Stimulated activated effector memory CD8-positive, alpha-beta T cell treated with anti-CD3 and anti-CD28 coated beads, Interleukin-12 subunit alpha, Interleukin-12 subunit beta, amount 100 ng/mL, for 72 hours (primary cell): ENCODE measurements around the gene MYRF.

Experiments
- ATAC-seq: fragments of 150-1000 bp; cut with Tn5 transposase; 2 replicates; pipeline ENCODE4 v1.10.0; 2021
- DNase-seq, 2 donors: peaks; one replicate each; pipeline ENCODE4 v3.0.0; 2021 to 2022; ENCODE audit warnings: low spot score in 2 of 2
- H3K27ac Mint-ChIP-seq: one replicate; pipeline ENCODE4 v1.8.0; 2022; ENCODE audit warnings: mild to moderate bottlenecking, mixed read lengths
- H3K36me3 Mint-ChIP-seq: one replicate; pipeline ENCODE4 v1.8.0; 2022; ENCODE audit warnings: mild to moderate bottlenecking, mixed read lengths
- H3K4me1 Mint-ChIP-seq: one replicate; pipeline ENCODE4 v1.8.0; 2022; ENCODE audit warnings: mixed read lengths
- H3K4me3 Mint-ChIP-seq: one replicate; pipeline ENCODE4 v1.8.0; 2022; ENCODE audit warnings: mild to moderate bottlenecking, mixed read lengths
- H3K9me3 Mint-ChIP-seq: one replicate; pipeline ENCODE4 v1.8.0; 2022; ENCODE audit warnings: mixed read lengths

MYRF gene

DNA sequence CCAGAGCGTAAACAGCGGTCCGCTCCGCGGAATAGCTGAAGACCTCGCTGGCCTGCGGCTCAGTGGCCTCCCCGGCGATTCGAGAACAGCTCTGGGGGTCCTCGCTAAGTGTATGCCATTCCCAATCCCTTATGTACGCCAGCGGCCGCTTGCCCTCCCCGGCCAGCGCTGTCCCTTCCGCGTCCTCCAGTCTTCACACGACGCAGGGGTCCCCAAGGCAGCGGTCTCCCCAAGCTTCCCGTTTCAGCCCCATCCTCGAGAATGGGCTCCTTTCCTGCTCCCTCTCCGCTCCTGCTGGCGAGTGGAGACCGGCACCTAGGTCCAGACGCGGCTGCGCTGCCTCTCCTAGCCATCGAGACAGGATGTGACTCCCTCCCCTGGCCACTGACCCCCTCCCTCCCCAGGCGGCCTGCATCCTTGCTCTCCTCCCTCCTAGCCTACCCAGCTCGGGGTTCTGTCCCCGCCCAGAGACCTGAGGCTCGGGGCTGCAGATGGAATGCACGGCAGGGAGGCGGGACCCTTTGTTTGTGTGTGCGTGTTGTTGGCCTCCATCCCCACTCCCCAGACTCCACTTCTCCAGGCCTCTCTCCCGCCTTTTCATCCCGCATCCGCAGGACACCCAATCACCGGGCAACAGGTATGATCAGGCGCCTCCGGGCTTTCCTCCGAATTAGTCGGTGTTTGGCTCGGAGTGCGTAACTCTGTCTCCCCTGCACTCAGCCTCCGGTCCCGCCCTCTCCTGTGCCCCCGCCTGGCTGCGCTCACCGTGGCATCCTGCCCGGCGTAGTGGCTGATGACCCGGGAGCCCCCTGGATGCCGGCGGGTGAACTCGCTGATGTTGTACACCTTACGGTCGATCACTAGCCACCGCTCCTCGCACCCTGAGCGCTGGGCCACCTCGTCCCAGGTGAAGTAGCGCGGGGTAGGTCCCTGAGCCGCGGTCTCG is 63.6 kb downstream of the MYRF start:
- H3K36me3 Mint-ChIP-seq: peaks cover 40% of the 10 kb centered on the region
- peaks cover 18% of the 10 kb centered on the region for H3K4me1 Mint-ChIP-seq
- H3K27ac Mint-ChIP-seq: peak overlapping the region; percentile 92
- ATAC-seq (peak; percentile 78), DNase-seq (peak; percentile 45 to 79)
- H3K4me3 Mint-ChIP-seq: peak overlapping the region; percentile 96
- H3K9me3 Mint-ChIP-seq: no peaks in the 10 kb centered on the region

DNA sequence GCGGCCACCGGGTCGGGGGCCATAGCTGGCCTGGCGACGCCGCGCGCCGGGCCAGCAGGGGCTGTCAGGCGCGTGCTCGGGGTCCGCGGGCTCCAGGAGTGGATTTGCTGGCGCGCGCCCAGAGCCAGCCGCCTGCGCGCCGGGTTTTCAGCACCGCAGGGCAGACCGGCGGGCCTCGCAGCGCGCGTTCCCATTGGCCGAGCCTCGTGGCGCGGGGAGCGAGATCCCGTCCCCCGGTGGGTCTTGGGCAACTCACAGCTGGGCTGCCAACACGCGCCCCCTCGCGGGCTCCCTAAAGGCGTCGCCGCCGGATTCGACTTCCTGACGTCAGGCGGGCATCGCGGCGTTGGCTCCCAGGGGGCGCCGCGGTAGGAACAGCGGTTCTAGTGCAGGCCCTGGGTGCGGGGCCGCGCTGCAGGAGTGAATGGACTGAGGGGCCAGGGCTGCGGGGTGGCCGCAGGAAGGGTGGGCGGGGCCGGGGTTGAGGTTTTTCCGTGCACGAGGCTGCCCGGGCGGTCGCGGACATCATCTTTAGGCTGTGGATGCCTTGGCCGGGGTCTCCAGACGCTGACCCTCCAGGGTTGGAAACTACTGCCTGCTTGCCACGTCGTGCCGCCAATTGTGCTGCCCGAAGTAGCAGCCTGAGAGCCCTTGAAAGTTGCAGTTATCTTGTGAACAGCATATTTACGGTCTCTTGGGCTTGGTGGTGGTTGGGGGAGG is 64.5 kb downstream of the MYRF start, which contains the start of gene FADS1:
Gene FADS1 (minus strand): TSS at position 268 of the 720 bp plus-strand sequence. CDS start 74 bp downstream, at position 194.
- DNase-seq (peak; percentile 70 to 89), ATAC-seq (peak; percentile 74)
- Mint-ChIP-seq H3K4me3 (peak within 1 kb of the TSS; percentile 96), H3K36me3 (peaks cover 32% of the 10 kb centered on the region), H3K9me3 (no peaks in the 10 kb centered on the region), H3K4me1 (peaks cover 18% of the 10 kb centered on the region), H3K27ac (peak within 1 kb of the TSS; percentile 92)

GRCh38 chr11:61817471-61818202 is 65.2 kb downstream of the MYRF start:
- Mint-ChIP-seq H3K9me3 (no peaks in the 10 kb centered on the region), H3K4me1 (peaks cover 18% of the 10 kb centered on the region), H3K27ac (no peak overlapping the region), H3K36me3 (peaks cover 25% of the 10 kb centered on the region), H3K4me3 (peak overlapping the region; percentile 96)
- ATAC-seq (no peak), DNase-seq (no peak)

GRCh38 chr11:61820174-61820573 is 67.7 kb downstream of the MYRF start:
- no peak for ATAC-seq
- Mint-ChIP-seq H3K27ac (no peak overlapping the region), H3K36me3 (peaks cover 10% of the 10 kb centered on the region)

DNA sequence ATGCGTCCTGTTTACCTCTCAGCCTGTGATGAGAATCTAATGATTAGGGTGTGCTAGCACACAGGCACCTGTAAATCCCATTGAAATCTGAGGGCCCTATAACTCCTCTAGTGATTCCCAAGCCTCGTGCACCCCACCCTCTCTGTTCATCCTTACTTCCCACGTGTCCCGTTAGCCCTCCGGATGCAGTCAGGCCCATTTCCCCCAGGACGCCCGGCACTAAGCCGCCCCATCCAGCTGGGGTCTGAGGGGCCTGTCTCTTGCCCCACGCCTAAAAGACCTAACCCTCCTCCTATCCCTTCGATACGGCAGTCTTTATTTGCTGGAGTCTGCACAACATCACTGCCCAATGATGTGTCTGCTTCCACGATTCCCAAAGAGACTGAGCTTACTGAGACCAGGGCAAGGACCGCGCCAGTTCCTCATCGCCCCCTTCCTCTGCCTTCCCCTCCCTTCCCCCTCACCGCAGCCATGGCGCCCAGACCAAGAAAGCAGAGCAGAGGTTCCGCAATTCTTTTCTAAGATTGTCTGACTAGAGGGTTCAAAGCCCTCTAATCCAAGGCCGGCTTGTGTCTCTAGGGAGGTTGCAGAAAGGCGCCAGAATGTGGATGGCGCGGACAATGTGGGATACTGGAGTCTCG is 74.6 kb downstream of the MYRF start:
- peaks cover 20% of the 10 kb centered on the region for H3K36me3 Mint-ChIP-seq
- H3K4me3 Mint-ChIP-seq: peak overlapping the region; percentile 86
- H3K9me3 Mint-ChIP-seq: no peaks in the 10 kb centered on the region
- ATAC-seq (no peak), DNase-seq (no peak)
- H3K27ac Mint-ChIP-seq: peak overlapping the region; percentile 88
- peaks cover 37% of the 10 kb centered on the region for H3K4me1 Mint-ChIP-seq

More at GRCh38 chr11:61820174-61820573, 67.7 kb downstream of the MYRF start:
- H3K9me3 Mint-ChIP-seq: no peaks in the 10 kb centered on the region
- no peak for DNase-seq
- peaks cover 11% of the 10 kb centered on the region for H3K4me1 Mint-ChIP-seq
- no peak overlapping the region for H3K4me3 Mint-ChIP-seq

- H3K36me3 Mint-ChIP-seq: peaks cover 20% of the 10 kb centered on the region
Measured at GRCh38 chr11:61827571-61828378, 75.3 kb downstream of the MYRF start, which contains the start of gene FADS2. Gene FADS2 (plus strand): TSS chr11:61828300. CDS start chr11:61828391, 91 bp downstream.

DNA sequence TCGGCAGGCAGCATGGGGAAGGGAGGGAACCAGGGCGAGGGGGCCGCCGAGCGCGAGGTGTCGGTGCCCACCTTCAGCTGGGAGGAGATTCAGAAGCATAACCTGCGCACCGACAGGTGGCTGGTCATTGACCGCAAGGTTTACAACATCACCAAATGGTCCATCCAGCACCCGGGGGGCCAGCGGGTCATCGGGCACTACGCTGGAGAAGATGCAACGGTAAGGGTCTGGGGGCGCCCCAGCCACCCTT is 75.9 kb downstream of the MYRF start:
- ATAC-seq (no peak), DNase-seq (peak in 1 of 2 donors; percentile 10)
- Mint-ChIP-seq H3K27ac (peak overlapping the region; percentile 88), H3K4me1 (peaks cover 49% of the 10 kb centered on the region), H3K4me3 (peak overlapping the region; percentile 86), H3K9me3 (no peaks in the 10 kb centered on the region), H3K36me3 (peaks cover 20% of the 10 kb centered on the region)

More at GRCh38 chr11:61827571-61828378, 75.3 kb downstream of the MYRF start, which contains the start of gene FADS2:
- ATAC-seq: peak; percentile 92
- DNase-seq: peak; percentile 73 to 87
- Mint-ChIP-seq H3K4me3 (peak within 1 kb of the TSS; percentile 86), H3K9me3 (no peaks in the 10 kb centered on the region), H3K27ac (peak within 1 kb of the TSS; percentile 88), H3K4me1 (peaks cover 44% of the 10 kb centered on the region)

DNA sequence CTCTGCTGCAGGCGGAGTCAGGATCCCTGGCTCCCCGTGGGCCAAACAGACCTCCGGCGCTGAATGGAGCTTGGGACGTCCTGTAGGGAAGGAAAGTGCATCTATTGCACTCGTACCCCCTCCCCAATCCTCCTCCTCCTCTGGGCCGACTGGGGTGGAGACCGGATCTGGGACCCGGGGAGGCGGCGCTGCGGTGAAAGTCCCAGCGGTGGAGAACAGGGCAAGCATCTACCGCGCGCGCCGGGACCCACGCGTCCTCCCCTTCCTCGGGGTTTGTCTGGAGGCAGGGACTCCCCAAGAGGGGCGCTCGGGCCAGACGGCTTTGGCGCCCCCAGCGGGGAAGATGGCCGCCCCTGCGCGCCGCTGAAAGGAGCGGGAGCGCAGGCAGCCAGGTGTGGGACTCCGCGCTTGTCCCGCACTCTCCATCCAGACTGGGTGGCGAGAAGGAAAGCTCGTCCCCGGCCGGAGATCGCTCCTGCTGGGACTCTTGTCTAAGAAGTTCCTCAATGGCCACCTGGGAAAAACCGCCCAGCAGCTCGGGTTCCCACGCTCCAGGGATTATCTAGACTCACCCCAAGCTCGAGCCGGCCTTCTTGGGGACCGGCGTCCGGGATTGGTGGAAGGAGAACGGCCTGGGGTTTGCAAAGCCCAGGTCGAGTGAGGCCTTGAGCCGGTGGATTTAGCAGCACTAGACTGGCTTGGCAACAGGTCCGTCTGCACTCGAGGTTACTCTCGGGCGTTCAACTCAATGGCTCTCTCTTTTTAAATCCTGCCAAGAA is 76.4 kb downstream of the MYRF start:
- DNase-seq (peak; percentile 45 to 67), ATAC-seq (peak; percentile 52)
- Mint-ChIP-seq H3K4me3 (peak overlapping the region; percentile 86), H3K27ac (peak overlapping the region; percentile 88), H3K36me3 (peaks cover 20% of the 10 kb centered on the region), H3K4me1 (peaks cover 54% of the 10 kb centered on the region), H3K9me3 (no peaks in the 10 kb centered on the region)

DNA sequence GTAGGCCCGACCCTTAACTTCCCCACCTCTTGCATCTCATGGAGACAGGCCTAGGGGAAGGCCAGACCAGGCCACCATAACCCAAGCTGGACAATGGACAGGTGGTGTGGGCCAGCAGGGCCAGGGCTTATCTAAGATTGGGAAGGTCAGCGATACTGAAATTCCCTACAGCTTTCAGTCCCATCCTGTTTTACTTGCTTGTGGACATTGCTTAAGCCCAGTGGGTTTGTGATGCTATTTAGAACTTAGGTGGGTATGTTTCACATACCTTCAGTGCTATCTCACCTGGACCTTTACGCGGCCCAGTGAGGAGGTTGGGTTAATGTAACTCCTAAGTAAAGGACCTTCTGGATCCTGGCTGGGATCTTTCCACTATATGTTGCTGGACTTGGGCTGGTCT is 77.4 kb downstream of the MYRF start:
- Mint-ChIP-seq H3K27ac (peak overlapping the region; percentile 88), H3K4me1 (peaks cover 64% of the 10 kb centered on the region), H3K4me3 (peak overlapping the region; percentile 86), H3K36me3 (peaks cover 23% of the 10 kb centered on the region), H3K9me3 (no peaks in the 10 kb centered on the region)
- ATAC-seq (no peak), DNase-seq (no peak)

DNA sequence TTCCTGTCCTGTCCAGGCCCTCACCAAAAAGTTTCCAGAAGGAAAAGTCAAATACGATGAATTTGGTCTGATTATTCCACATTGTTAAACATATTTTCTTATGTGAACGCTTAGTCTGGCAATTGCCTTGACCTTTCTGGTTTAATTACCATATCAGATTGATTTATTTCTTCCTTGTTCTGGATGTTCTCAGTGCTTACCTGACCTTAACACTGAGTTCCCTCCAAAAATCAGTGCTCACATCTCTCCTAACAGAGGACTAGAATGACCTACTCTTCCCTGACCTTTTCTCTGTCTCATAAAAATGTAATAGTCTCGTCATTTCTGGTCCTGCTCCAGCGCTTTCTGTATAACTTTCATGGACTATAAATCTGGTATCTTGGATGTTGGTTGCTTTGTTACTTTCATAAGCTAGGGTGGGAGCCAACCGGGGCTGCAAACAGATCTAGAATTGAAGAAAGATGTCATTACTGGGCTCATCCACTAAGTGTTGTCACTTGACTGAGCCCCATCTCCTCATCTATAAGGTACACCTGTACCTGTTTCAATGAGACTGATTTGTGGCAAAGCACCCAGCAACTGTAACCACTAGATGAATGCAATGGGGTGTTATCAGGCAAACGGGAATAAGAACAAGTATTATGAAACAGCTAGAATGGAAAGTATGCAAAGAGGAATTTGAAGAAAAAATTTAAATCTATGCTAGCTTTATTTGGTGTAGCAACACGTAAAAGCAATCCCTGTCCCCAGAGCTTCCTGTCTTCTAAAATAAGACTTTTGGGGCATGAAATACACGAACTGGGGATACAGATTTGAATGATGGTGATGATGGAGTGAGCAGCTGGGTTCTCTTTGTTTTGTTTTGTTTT is 78.0 kb downstream of the MYRF start:
- Mint-ChIP-seq H3K27ac (peak overlapping the region; percentile 96), H3K4me1 (peaks cover 71% of the 10 kb centered on the region), H3K4me3 (peak overlapping the region; percentile 86), H3K36me3 (peaks cover 27% of the 10 kb centered on the region), H3K9me3 (no peaks in the 10 kb centered on the region)
- ATAC-seq: no peak
- DNase-seq: no peak

GRCh38 chr11:61832207-61832606 is 79.8 kb downstream of the MYRF start:
- ATAC-seq: no peak
- Mint-ChIP-seq H3K4me3 (no peak overlapping the region), H3K27ac (peak overlapping the region; percentile 96), H3K36me3 (peaks cover 22% of the 10 kb centered on the region), H3K9me3 (no peaks in the 10 kb centered on the region), H3K4me1 (peaks cover 66% of the 10 kb centered on the region)
- no peak for DNase-seq

DNA sequence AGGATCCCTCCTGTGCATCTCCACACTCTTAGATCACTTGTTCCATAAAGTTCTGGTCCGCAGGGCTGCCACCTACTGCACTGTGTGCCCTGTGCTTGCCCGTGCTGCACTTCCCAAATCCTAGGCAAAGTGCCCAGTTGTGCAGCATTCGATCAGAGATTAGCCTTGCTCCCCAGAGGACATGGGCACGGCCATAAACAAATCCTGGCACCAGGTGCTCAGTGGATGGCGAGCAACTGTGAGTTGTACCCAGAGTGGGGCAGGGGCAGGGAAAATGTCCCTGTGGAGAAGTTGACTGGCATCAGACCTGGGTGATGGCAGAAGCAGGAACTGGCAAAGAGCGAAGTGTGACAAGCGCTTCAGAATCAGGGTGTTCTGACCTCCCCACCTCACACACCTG is 80.3 kb downstream of the MYRF start:
- Mint-ChIP-seq H3K9me3 (no peaks in the 10 kb centered on the region), H3K36me3 (peaks cover 21% of the 10 kb centered on the region), H3K4me1 (peaks cover 64% of the 10 kb centered on the region), H3K27ac (peak overlapping the region; percentile 96), H3K4me3 (peak overlapping the region; percentile 67)
- ATAC-seq: no peak
- no peak for DNase-seq

- H3K27ac Mint-ChIP-seq: peak overlapping the region; percentile 96
- no peak for ATAC-seq
- H3K4me3 Mint-ChIP-seq: peak overlapping the region; percentile 67
- DNase-seq: no peak
- H3K36me3 Mint-ChIP-seq: peaks cover 20% of the 10 kb centered on the region
- H3K4me1 Mint-ChIP-seq: peaks cover 64% of the 10 kb centered on the region
- no peaks in the 10 kb centered on the region for H3K9me3 Mint-ChIP-seq
Measured at GRCh38 chr11:61833471-61833870, 81.0 kb downstream of the MYRF start.
